Measurements from ENCODE around the gene DOCK8. TPM values are rescaled to one million over a fixed set of nuclear protein-coding genes. Genes with fewer than 3 reads are reported as not detected.
"Not testable (repeated sequence)": the region's sequence is repeated elsewhere in the genome, so short reads cannot be mapped to it uniquely, and the experiment has no call there.

DOCK8 gene
- total RNA-seq, 2 experiments from 2014 or later, result 163 to 166 TPM

- no peak for ATAC-seq
- Mint-ChIP-seq H3K4me1 (ENCODE audit: low read depth) (peaks cover 9% of the 10 kb centered on the region), H3K4me3 (peak overlapping the region; percentile 76), H3K27ac (peak overlapping the region; percentile 36), H3K27me3 (peaks cover 15% of the 10 kb centered on the region), H3K9me3 (no peaks in the 10 kb centered on the region), H3K36me3 (ENCODE audit: low read depth) (no peaks in the 10 kb centered on the region)
- ChIA-PET POLR2A (interaction anchor here (0.8 to 1.0 kb wide), 2 partner anchors 59 to 74 kb away, joined by 3 read pairs; no protein-coding TSS in a partner anchor), CTCF (interaction anchor here (0.7 to 1.6 kb wide), 12 partner anchors 11 to 115 kb away, joined by 3 to 5 read pairs (median 4); no protein-coding TSS in a partner anchor)
- TF ChIP-seq, protein P1, sequence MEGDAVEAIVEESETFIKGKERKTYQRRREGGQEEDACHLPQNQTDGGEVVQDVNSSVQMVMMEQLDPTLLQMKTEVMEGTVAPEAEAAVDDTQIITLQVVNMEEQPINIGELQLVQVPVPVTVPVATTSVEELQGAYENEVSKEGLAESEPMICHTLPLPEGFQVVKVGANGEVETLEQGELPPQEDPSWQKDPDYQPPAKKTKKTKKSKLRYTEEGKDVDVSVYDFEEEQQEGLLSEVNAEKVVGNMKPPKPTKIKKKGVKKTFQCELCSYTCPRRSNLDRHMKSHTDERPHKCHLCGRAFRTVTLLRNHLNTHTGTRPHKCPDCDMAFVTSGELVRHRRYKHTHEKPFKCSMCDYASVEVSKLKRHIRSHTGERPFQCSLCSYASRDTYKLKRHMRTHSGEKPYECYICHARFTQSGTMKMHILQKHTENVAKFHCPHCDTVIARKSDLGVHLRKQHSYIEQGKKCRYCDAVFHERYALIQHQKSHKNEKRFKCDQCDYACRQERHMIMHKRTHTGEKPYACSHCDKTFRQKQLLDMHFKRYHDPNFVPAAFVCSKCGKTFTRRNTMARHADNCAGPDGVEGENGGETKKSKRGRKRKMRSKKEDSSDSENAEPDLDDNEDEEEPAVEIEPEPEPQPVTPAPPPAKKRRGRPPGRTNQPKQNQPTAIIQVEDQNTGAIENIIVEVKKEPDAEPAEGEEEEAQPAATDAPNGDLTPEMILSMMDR (IDR thresholded peaks at IDR 0.05), result no peak
- intact Hi-C loops (cut with micrococcal nuclease), result loop anchor here (5.0 kb wide), 1 partner anchor 58 kb away; no protein-coding TSS in a partner anchor
- no peak for DNase-seq
Observed at GRCh38 chr9:214351-214647, 366 bp upstream of the DOCK8 start.

GRCh38 chr9:215631-216155, 1.0 kb downstream of the DOCK8 start:
- DNase-seq, result no peak
- Mint-ChIP-seq H3K27ac (no peak overlapping the region), H3K4me3 (peak overlapping the region; percentile 76), H3K36me3 (ENCODE audit: low read depth) (no peaks in the 10 kb centered on the region), H3K9me3 (no peaks in the 10 kb centered on the region), H3K27me3 (peaks cover 15% of the 10 kb centered on the region), H3K4me1 (ENCODE audit: low read depth) (peaks cover 9% of the 10 kb centered on the region)
- ATAC-seq, result no peak
- POLR2A ChIA-PET, result interaction anchor here (0.8 to 1.1 kb wide), 2 partner anchors 9 to 80 kb away, joined by 3 to 7 read pairs; no protein-coding TSS in a partner anchor
- CTCF ChIA-PET, result interaction anchor here (0.9 to 1.6 kb wide), 8 partner anchors 19 to 111 kb away, joined by 3 to 7 read pairs (median 4); no protein-coding TSS in a partner anchor
- TF ChIP-seq, protein P1 (IDR thresholded peaks at IDR 0.05), result no peak
- intact Hi-C loops (cut with micrococcal nuclease), result no loop called here

GRCh38 chr9:216866-217265, 2.2 kb downstream of the DOCK8 start:
- H3K4me1 Mint-ChIP-seq (ENCODE audit: low read depth), result peaks cover 9% of the 10 kb centered on the region
- CTCF ChIA-PET, result interaction anchor here (1.6 kb wide), 1 partner anchor 53 kb away, joined by 4 read pairs; no protein-coding TSS in a partner anchor
- no peaks in the 10 kb centered on the region for H3K9me3 Mint-ChIP-seq
- no peak for DNase-seq
- H3K36me3 Mint-ChIP-seq (ENCODE audit: low read depth), result no peaks in the 10 kb centered on the region
- peaks cover 15% of the 10 kb centered on the region for H3K27me3 Mint-ChIP-seq
- no peak for ATAC-seq
- intact Hi-C loops (cut with micrococcal nuclease), result no loop called here
- POLR2A ChIA-PET, result interaction anchor here (0.6 to 0.7 kb wide), 2 partner anchors 55 to 234 kb away, joined by 3 read pairs; no protein-coding TSS in a partner anchor
- TF ChIP-seq, protein P1 (IDR thresholded peaks at IDR 0.05), result no peak
- H3K4me3 Mint-ChIP-seq, result no peak overlapping the region
- H3K27ac Mint-ChIP-seq, result no peak overlapping the region

DNA sequence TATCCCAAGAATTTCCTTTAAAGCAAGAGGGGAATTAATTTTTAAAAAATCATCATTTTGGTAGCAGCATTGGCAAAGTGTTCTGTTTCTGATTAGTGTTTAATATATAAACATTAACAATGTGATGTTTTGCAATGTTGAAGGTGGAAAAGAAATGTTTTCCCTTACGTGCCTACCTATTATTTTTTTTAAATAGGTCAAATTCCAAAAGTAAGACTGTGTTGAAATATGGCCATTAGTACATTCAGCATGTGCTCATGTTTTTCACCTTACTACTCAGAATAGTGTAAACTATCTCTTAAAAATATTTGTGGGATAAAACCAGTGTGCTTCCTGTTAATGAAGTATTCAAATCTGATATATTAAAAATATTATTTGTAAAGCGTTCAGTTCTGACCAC, 3.3 kb downstream of the DOCK8 start:
- intact Hi-C loops (cut with micrococcal nuclease), result no loop called here
- H3K9me3 Mint-ChIP-seq, result no peaks in the 10 kb centered on the region
- DNase-seq, result no peak
- peaks cover 18% of the 10 kb centered on the region for H3K4me1 Mint-ChIP-seq (ENCODE audit: low read depth)
- TF ChIP-seq, protein P1 (IDR thresholded peaks at IDR 0.05), result no peak
- CTCF ChIA-PET, result no interaction called here
- H3K27ac Mint-ChIP-seq, result no peak overlapping the region
- ATAC-seq, result no peak
- peaks cover 15% of the 10 kb centered on the region for H3K27me3 Mint-ChIP-seq
- POLR2A ChIA-PET, result no interaction called here
- no peaks in the 10 kb centered on the region for H3K36me3 Mint-ChIP-seq (ENCODE audit: low read depth)
- H3K4me3 Mint-ChIP-seq, result no peak overlapping the region

- ATAC-seq; H3K36me3 Mint-ChIP-seq (ENCODE audit: low read depth); intact Hi-C loops (cut with micrococcal nuclease); H3K4me3 Mint-ChIP-seq; POLR2A ChIA-PET; DNase-seq; CTCF ChIA-PET; H3K9me3 Mint-ChIP-seq; H3K27ac Mint-ChIP-seq: not testable (repeated sequence)
- Mint-ChIP-seq H3K4me1 (ENCODE audit: low read depth) (peaks cover 21% of the 10 kb centered on the region), H3K27me3 (peaks cover 15% of the 10 kb centered on the region)
Observed at GRCh38 chr9:219036-219435, 4.4 kb downstream of the DOCK8 start.
